NCI-H2196 (cell line): ENCODE results near the gene CHEK1.
"Not testable (repeated sequence)": the region's sequence is repeated elsewhere in the genome, so short reads cannot be mapped to it uniquely, and the experiment has no call there.

Source experiments
- DNase-seq: peaks from one replicate; lab custom pipeline; 2025; ENCODE audit not compliant: unreplicated experiment; lab: John Stamatoyannopoulos, UW

The CHEK1 gene

DNA sequence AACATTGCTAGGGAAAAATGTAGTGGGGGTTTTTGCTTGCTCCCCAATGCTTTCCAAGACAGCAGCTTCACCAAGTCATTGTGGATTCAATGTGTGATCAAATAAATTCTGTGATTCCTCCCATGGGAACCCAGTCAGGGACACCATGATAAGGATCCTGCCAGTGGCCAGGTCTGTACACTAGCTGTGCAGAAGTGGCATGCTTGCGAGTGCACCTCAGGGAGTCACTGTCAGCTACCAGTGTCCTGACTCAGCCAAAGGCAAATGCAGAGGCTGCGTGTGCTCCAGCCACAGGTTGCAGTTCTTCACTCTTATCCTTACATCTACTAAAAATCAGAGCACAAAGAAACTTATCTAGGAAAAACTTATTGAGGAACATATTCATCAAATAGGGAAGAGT lies 65.0 kb downstream of the CHEK1 start:
- no peak for DNase-seq

DNA sequence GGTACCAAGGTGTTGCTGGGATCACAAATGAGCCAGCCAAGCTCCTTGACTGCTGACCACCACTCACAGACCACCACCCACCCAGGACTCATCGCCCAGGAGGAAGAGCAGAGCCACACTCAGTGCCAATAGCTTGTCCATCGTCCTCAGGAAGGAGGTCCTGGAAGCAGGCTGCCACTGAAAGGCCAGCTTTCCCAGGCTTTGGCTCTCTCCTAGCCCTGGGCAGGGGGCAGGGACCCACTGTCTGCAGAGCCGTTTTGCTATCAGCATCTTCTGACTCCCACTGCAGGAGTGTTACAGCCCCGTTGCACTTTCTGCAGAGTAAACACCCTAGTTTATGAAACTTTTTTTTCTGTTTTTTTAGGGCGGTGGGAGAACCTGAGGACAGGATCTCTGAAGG lies 67.9 kb downstream of the CHEK1 start:
- no peak for DNase-seq

DNA sequence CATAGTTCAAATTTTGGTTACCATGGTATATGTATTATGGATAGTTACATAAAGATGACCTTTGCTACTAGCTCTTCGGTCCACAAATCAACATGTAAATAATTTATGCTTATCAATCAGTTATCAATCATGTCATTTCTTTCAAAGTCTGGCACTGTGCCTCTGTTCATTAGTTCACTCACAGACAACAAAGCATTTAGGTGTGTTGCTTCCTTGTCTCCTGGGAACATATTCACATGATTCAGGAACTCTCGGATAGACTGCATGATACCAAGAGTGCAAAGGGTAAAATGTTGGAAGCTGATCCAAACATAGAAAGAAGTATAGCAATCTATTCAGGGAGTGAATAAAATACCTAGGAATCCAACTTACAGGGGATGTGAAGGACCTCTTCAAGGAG lies 70.0 kb downstream of the CHEK1 start:
- no peak for DNase-seq

DNA sequence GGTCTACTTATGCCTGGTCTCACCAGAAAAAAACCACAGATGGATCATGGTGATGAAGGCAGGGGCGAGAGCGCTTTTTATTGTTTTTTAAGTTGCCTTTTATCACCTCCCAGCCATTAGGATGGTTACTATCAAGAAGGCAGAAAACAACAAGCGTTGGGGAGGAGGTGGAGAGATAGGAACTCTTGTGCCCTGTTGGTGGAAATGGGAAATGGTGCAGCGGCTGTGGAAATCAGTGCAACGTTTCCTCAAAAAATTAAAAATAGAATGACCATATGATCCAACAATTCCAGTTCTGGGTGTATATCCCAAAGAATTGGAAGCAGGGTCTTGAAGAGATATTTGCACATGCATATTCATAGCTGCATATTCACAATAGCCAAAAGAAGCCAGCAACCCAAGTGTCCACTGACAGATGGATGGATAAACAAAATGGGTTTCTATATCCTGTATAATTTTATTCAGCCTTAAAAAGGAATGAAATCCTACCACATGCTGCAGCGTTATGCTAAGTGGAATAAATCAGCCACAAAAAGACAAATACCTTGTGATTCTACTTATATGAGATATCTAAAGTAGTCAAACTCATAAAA lies 76.2 kb downstream of the CHEK1 start:
- no peak for DNase-seq

DNA sequence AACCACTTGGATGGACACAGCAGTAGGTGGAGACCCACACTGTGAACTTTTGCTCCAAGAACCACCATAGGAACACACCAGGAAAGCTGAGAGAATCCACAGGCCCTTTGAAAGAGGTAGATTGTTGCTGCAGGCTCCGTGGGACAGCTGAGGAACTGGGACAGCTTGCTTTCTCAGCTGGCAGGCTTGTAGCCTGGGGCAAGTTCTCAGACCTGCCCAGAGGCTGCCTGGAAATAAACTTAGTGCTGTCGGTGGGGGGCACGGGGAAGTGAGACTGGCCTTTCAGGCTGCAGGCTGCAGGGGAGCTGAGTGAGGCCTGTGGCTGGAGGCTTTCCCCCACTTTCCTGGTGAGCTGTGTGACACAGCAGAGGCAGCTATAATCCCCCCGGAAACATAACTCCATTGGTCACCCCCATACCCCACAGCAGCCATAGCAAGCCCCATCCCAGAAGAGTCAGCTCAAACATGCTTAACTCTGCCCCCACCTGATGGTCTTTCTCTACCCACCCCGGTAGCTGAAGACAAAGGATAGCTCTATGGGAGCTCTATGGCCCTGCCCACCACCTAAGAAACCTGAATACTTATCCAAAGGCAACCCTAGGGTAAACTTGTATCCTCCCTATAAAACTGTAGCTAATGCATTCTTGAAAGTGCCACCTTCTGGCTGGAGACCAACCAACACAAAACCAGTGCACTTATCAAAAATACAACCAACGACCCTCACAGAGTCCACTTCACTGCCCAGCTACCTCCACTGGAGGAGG lies 77.1 kb downstream of the CHEK1 start:
- DNase-seq = no peak

DNA sequence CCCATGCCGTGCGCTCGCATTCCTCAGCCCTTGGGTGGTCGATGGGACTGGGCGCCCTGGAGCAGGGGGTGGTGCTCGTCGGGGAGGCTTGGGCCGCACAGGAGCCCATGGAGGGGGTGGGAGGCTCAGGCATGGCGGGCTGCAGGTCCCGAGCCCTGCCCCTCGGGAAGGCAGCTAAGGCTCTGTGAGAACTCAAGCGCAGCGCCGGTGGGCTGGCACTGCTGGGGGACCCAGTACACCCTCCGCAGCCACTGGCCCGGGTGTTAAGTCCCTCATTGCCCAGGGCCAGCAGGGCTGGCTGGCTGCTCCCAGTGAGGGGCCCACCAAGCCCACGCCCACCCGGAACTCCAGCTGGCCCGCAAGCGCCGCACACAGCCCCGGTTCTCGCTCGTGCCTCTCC lies 79.7 kb downstream of the CHEK1 start:
- DNase-seq = not testable (repeated sequence)

DNA sequence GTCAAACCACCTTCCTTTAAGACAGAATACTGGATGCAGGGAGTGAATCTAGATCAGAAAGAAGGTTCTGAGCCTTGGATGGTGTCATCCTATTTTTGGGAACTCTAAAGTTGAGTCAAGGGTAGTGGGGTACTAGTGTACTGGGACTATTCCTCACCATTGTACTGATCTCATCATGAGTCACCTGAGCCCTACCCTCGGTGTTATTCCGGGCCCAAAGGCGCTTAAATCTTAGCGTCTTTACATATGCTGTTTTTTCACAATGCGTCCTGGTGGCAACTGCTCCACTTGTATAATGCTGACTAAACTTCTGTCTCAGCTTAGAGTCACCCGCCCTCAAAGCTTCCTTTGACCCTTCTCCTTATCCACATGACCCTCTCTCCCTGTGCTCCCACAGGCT lies 95.8 kb downstream of the CHEK1 start:
- DNase-seq = no peak

DNA sequence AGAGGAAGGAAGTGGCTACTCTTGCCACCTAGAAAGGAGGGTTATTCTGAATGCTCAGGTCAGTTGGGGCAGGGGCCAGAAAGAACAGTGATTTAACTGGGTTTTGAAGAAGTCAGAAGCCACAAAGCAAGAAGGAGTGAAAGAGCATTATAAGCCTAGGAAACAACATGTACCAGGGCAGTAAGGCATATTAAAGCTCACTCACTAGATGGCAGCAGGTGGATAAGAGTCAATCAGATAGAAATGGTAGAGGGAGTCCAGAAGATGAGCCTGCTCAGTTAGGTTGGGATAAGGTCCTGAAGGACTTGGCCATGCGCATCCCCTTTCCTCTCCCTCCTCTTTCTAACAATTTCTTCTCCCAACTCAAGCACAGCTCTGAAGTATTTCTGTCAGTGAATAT lies 99.2 kb downstream of the CHEK1 start:
- peak; percentile 3 for DNase-seq
